Measurements from ENCODE around the gene AFAP1L2.
"Not testable (repeated sequence)": the region's sequence is repeated elsewhere in the genome, so short reads cannot be mapped to it uniquely, and the experiment has no call there.

Gene AFAP1L2

DNA sequence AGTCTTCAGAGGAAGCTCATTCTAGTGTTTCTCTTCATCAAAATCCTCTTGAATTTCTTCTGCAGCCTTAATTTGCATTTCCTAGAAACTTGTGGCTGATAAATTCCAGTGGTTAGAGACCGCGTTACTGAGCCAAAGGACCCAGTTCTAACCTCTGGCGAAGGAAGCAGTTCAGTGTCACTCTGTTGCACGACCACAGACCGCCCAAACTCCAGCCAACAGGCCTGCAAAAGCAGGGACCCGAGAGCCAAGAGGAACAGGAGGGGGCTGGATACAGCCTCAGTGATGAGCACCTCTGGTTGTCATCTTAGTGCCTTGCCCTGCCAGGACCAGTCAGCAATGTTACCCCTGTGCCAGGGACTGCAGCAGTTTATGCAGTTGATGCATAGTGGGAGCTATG is 70.0 kb downstream of the AFAP1L2 start:
- no peak for DNase-seq

GRCh38 chr10:114333441-114333840 is 70.9 kb downstream of the AFAP1L2 start:
- not testable (repeated sequence) for DNase-seq

- no peak for DNase-seq
These were observed 71.8 kb downstream of the AFAP1L2 start for GRCh38 chr10:114332301-114333192.

DNA sequence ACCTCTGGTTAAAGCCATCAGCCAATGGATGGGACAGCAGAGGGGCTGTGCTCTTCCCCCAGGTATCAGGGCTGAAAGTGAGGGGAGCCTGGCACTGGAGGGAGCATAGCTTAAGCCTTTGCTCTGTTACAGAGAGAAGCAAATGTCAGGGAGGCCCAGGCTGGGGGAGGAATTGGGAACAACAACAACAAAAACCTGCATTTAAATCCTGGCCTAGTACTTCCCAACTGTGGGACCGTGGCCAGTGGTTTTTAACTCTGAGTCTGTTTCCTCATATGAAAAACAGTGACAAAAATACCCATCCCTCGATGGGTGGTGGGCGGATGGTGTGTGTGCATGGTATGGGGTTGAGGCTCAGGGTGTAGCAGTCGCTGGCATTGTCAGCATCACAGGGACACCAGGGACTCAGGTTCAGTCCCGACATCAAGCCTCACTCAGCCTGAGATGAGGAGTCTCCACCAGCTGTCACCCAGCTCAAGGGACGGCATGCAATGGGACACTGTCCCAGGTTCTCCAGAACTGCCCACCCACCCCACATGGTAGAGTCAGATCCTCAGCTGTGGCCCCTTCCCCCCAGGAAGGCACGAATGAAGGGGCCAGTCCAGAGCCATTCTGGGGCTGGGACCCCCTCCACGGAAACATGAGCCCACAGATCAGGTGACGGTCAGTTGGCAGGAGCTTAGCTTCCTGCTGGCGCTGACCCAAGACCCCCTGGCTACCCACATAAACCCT is 74.5 kb downstream of the AFAP1L2 start:
- no peak for DNase-seq

DNA sequence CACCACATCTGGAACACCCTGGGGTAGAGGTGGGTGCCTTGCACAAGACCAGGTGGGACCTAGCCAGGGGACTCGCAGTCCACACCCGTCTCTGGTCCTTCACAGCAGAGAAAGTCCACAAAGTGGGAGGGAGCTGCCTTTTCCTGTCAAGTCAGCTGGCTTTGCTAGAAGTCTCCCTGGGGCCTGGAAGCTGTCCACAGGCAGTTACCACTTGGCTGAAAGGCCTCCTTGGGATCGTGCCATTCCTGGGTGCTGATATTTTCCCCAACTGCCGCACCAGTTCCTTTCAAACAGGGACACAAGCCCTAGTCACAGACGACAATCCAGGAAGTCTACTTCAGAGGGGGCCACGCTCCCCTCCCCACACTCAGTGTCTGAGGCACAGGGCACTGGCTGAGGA is 75.4 kb downstream of the AFAP1L2 start:
- no peak for DNase-seq

- no peak for DNase-seq
These were observed 75.9 kb downstream of the AFAP1L2 start for GRCh38 chr10:114328441-114328812.

GRCh38 chr10:114327537-114328440 is 76.5 kb downstream of the AFAP1L2 start:
- no peak for DNase-seq

GRCh38 chr10:114326795-114327194 is 77.5 kb downstream of the AFAP1L2 start:
- no peak for DNase-seq

GRCh38 chr10:114323023-114323422 is 81.3 kb downstream of the AFAP1L2 start:
- DNase-seq: no peak

- no peak for DNase-seq
These were observed 82.0 kb downstream of the AFAP1L2 start for GRCh38 chr10:114322344-114322743.

GRCh38 chr10:114320249-114321116 is 83.8 kb downstream of the AFAP1L2 start:
- no peak for DNase-seq

GRCh38 chr10:114319406-114320248 is 84.7 kb downstream of the AFAP1L2 start:
- no peak for DNase-seq

- DNase-seq: no peak
These were observed 87.6 kb downstream of the AFAP1L2 start for GRCh38 chr10:114316744-114317143.

DNA sequence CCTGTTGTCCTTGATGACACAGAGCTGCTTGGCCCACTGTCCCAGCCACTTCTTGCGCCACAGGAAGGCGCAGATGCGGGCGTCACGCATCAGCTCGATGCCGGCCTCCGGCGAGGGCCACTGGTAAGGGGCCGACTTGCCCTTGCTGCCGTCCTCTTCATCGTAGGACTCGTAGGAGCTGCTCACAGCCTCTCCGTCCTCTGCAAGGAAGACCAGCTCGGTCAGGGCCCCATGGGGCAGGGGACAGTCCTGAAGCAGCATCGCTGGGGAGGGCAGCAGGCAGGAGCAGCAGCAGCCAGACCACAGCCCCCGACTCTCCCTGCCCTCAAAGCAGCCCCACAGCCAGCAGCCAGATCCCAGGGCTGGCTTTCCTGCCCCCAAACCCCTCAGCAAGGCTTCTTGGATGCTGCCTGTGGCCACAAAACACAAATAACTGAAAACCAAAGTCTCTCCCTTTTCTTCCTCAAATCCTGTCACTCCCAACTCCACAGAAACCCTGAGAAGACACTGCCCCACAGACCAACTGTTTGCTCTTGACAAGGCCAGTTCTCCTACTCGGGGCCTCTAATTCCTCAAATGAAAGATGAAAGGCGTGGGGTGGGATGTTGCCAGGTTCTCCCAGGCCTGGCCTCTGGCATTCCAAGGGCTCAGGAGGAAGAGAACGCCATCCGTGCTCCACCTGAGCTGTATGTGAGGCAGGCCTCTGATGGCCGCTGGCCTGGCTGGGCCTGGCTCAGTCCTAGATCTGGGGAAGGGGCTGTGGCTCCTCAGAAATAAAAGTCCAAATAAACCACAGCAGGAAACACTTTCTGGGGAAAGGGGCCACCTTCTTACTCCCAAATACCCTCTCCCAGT is 88.5 kb downstream of the AFAP1L2 start:
- no peak for DNase-seq

DNA sequence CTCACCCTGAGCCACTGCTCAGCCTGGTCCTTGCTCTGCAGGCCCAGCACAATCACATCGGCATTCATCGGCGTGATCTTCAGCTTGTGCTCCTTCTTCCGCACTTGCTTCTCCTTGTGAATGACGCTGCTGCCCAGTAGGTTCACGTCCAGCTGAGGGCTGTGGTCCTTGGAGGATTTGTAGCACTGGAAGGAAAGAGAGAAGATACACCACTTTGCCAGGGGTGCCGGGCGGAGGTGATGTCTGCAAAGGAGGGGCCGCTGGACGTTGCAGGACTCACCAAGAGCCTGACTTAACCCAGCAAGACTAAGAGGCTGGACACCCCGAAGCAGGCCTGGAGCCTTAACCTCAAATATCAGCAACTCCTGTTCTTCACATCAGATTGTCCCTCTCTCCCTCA is 90.4 kb downstream of the AFAP1L2 start:
- no peak for DNase-seq

GRCh38 chr10:114313139-114313538 is 91.2 kb downstream of the AFAP1L2 start:
- DNase-seq: no peak

- no peak for DNase-seq
These were observed 92.6 kb downstream of the AFAP1L2 start for GRCh38 chr10:114311496-114312209.

DNA sequence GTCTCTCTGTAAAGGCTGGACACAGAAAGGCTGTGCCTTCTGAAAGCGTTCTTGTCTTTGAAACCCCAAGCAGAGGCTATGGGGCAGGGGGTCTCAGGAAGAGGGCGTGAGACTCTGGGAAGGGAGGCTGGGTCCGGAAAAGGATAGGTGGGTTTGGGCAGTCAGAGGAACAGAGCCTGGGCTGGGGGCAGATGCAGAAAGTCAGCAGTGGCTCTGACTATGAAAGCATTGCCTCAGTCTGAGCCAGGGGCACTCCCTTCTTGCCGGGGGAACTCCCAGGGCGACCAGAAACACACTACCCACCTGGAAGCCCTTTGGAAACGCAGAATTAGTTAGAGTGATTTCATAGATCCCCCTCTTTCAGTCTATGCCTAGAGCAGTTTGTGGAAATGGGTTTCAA is 93.3 kb downstream of the AFAP1L2 start:
- no peak for DNase-seq

DNA sequence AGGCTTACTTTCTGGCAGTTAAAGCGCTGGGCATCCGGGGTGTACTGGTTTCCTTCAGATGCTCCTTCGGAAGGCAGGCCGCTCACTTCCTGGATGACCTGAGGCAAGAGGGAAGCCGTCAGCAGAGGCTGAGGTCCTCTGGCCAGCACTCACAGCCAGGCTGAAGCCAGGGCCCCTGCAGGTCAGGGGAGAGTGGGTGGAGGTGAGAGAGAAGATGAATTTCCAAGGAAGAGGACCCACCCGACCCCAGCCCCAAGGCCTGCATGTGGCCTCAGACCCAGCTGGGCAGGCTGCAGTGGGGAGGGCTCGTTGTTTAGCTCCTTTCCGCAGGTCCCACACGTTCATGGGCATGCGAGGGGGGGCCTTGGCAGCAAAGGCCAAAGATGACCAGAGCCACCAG is 94.0 kb downstream of the AFAP1L2 start:
- DNase-seq: no peak

GRCh38 chr10:114309364-114309651 is 95.0 kb downstream of the AFAP1L2 start:
- no peak for DNase-seq

Measured in CD4-positive, alpha-beta T cell treated with Interleukin-15 for 1 hour (primary cell).